OCI-LY1 (cell line): ENCODE data around the gene GNA12.

Source experiments
- CTCF ChIP-seq: fragments of 200-600 bp; sonication (generic), shearing (Covaris generic); IDR thresholded peaks from 2 replicates; pipeline ENCODE4 v1.5.1; 2017; ENCODE audit warnings: mild to moderate bottlenecking, antibody characterized with exemption, low read length, moderate library complexity, mixed read lengths
- EZH2 ChIP-seq: fragments of 200-600 bp; sonication (generic), shearing (Covaris generic); IDR thresholded peaks from 2 replicates; pipeline ENCODE4 v1.8.0; 2017; ENCODE audit warnings: borderline replicate concordance, mixed run types, mild to moderate bottlenecking, antibody characterized with exemption, low read length, moderate library complexity, mixed read lengths

GRCh38 chr7:2785071-2785500 lies 59.0 kb downstream of the GNA12 start:
- TF ChIP-seq CTCF (no peak), EZH2 (no peak)
